GM23338 (cell line): ENCODE results near the gene COBL.

Source experiments
- CREB1 ChIP-seq: fragments of 250-450 bp; sonication (Bioruptor Pico); IDR thresholded peaks from 2 replicates; pipeline ENCODE4 v1.5.0; 2020; ENCODE audit warnings: low read depth, mild to moderate bottlenecking, moderate library complexity
- EZH2 ChIP-seq: fragments of 200-600 bp; sonication (generic); IDR thresholded peaks from one replicate; pipeline ENCODE4 v1.8.0; 2017; ENCODE audit warnings: antibody characterized with exemption, mild to moderate bottlenecking, low read depth; ENCODE audit not compliant: unreplicated experiment
- EZH2phosphoT487 ChIP-seq: fragments of 200-600 bp; sonication (generic); IDR thresholded peaks from one replicate; pipeline ENCODE4 v1.8.1; 2018; ENCODE audit warnings: antibody characterized with exemption; ENCODE audit not compliant: unreplicated experiment
- JUNB ChIP-seq: IDR thresholded peaks from one replicate; pipeline ENCODE4 v1.6.1; 2016; ENCODE audit warnings: antibody characterized with exemption; ENCODE audit not compliant: unreplicated experiment
- NANOG ChIP-seq: IDR thresholded peaks from 2 replicates; pipeline ENCODE4 v1.6.1; 2016; ENCODE audit warnings: antibody characterized with exemption, borderline replicate concordance
- POLR2AphosphoS5 ChIP-seq: IDR thresholded peaks from 2 replicates; pipeline ENCODE4 v1.6.1; 2016; ENCODE audit warnings: antibody characterized with exemption, low read depth
- ZNF331 ChIP-seq: fragments of 250-450 bp; sonication (Bioruptor Pico); IDR thresholded peaks from 2 replicates; pipeline ENCODE4 v1.5.0; 2020; ENCODE audit warnings: low read depth, mild to moderate bottlenecking, moderate library complexity
- TF ChIP-seq, protein P1 (sequence below), 2 experiments: fragments of 200-600 bp in 1 of 2; sonication (generic) in 1 of 2; conservative IDR thresholded peaks; 2 replicates each; pipeline versions ENCODE4 v1.5.1 to v1.6.1; 2016 to 2017; ENCODE audit warnings: antibody characterized with exemption in 2 of 2, low read depth in 2 of 2, mild to moderate bottlenecking in 2 of 2, moderate library complexity in 1 of 2
- TF ChIP-seq, protein P2 (sequence below): IDR thresholded peaks from one replicate; pipeline ENCODE4 v1.6.1; 2018; ENCODE audit warnings: antibody characterized with exemption; ENCODE audit not compliant: unreplicated experiment
- TF ChIP-seq, protein P3 (sequence below): IDR thresholded peaks from 2 replicates; pipeline ENCODE4 v1.6.1; 2016; ENCODE audit warnings: antibody characterized with exemption

DNA sequence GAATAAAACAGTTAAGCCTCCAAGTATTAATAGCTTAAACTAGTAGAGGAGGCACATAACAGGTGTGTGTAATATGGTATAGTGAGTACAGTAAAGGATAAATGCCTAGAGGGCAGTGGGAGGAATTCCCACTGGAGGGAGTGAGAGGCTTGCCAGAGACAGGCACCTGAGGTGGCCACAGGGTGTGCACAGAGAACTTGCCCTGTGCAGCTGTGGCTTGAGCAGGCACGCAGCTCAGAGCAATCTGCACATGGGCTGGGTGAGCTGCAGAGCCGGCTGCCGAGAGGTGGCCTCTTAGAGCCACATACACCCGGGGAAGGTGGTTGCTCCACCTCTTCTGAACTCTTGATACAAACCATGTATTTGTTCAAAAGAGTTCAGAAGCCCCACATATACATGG lies 237.1 kb downstream of the COBL start:
- TF ChIP-seq, protein P1, sequence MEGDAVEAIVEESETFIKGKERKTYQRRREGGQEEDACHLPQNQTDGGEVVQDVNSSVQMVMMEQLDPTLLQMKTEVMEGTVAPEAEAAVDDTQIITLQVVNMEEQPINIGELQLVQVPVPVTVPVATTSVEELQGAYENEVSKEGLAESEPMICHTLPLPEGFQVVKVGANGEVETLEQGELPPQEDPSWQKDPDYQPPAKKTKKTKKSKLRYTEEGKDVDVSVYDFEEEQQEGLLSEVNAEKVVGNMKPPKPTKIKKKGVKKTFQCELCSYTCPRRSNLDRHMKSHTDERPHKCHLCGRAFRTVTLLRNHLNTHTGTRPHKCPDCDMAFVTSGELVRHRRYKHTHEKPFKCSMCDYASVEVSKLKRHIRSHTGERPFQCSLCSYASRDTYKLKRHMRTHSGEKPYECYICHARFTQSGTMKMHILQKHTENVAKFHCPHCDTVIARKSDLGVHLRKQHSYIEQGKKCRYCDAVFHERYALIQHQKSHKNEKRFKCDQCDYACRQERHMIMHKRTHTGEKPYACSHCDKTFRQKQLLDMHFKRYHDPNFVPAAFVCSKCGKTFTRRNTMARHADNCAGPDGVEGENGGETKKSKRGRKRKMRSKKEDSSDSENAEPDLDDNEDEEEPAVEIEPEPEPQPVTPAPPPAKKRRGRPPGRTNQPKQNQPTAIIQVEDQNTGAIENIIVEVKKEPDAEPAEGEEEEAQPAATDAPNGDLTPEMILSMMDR (conservative IDR thresholded peaks at IDR 0.05; ENCODE audit: low read depth in 2 of 2) = no peak
- TF ChIP-seq CREB1 (CRISPR knock-in tag) (no peak), EZH2 (no peak), EZH2phosphoT487 (no peak), POLR2AphosphoS5 (no peak), JUNB (no peak), NANOG (no peak), ZNF331 (CRISPR knock-in tag) (no peak)
- TF ChIP-seq, protein P2, sequence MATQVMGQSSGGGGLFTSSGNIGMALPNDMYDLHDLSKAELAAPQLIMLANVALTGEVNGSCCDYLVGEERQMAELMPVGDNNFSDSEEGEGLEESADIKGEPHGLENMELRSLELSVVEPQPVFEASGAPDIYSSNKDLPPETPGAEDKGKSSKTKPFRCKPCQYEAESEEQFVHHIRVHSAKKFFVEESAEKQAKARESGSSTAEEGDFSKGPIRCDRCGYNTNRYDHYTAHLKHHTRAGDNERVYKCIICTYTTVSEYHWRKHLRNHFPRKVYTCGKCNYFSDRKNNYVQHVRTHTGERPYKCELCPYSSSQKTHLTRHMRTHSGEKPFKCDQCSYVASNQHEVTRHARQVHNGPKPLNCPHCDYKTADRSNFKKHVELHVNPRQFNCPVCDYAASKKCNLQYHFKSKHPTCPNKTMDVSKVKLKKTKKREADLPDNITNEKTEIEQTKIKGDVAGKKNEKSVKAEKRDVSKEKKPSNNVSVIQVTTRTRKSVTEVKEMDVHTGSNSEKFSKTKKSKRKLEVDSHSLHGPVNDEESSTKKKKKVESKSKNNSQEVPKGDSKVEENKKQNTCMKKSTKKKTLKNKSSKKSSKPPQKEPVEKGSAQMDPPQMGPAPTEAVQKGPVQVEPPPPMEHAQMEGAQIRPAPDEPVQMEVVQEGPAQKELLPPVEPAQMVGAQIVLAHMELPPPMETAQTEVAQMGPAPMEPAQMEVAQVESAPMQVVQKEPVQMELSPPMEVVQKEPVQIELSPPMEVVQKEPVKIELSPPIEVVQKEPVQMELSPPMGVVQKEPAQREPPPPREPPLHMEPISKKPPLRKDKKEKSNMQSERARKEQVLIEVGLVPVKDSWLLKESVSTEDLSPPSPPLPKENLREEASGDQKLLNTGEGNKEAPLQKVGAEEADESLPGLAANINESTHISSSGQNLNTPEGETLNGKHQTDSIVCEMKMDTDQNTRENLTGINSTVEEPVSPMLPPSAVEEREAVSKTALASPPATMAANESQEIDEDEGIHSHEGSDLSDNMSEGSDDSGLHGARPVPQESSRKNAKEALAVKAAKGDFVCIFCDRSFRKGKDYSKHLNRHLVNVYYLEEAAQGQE = no peak
- TF ChIP-seq, protein P3, sequence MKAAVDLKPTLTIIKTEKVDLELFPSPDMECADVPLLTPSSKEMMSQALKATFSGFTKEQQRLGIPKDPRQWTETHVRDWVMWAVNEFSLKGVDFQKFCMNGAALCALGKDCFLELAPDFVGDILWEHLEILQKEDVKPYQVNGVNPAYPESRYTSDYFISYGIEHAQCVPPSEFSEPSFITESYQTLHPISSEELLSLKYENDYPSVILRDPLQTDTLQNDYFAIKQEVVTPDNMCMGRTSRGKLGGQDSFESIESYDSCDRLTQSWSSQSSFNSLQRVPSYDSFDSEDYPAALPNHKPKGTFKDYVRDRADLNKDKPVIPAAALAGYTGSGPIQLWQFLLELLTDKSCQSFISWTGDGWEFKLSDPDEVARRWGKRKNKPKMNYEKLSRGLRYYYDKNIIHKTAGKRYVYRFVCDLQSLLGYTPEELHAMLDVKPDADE = no peak
